GM12878 (cell line): ENCODE results near the gene RAD21L1. TPM values are rescaled to one million over a fixed set of nuclear protein-coding genes. Genes with fewer than 3 reads are reported as not detected.

ENCODE experiments used
- ATAC-seq: fragments of 200-7000 bp; cut with Tn5 transposase; 3 replicates; pipeline ENCODE4 v1.9.1; 2020; ENCODE audit warnings: mild to moderate bottlenecking, moderate library complexity
- BruUV-seq: library from RNA; stranded (reverse); fragments of 400-500 nt; replicated peaks from 2 replicates; lab custom pipeline; 2021; lab: Mats Ljungman, UMichigan
- CTCF ChIA-PET: fragments of 300-600 bp; sonication (Branson Sonifier 250); formaldehyde crosslinking; extraction: SDS; loops from one replicate; lab custom pipeline; 2021; ENCODE audit warnings: inconsistent platforms; lab: Yijun Ruan, JAX
- POLR2A ChIA-PET: fragments of 350-600 bp; formaldehyde crosslinking; extraction: SDS; loops from one replicate; lab custom pipeline; 2021; ENCODE audit warnings: inconsistent platforms; lab: Charles Lee
- RAD21 ChIA-PET: fragments of 300-600 bp; sonication (Branson Sonifier 250); formaldehyde crosslinking; loops from one replicate; lab custom pipeline; 2023; ENCODE audit warnings: antibody characterized with exemption; ENCODE audit not compliant: unreplicated experiment; lab: Charles Lee
- SMC1A ChIA-PET: fragments of 300-600 bp; sonication (Branson Sonifier 250); formaldehyde crosslinking; loops from one replicate; lab custom pipeline; 2023; ENCODE audit not compliant: unreplicated experiment, uncharacterized antibody; lab: Charles Lee
- DNase-seq: peaks from one replicate; pipeline ENCODE4 v3.0.0-alpha.2; 2011; ENCODE audit warnings: low read depth, low spot score
- FAIRE-seq: peaks from 3 replicates; lab custom pipeline; 2011; peaks lifted over from hg19 to GRCh38; lab: Jason Lieb, UNC
- H2AFZ ChIP-seq: 2 replicates; pipeline ENCODE4 v1.6.0; 2011; ENCODE audit warnings: low read depth, low read length, control low read depth; ENCODE audit not compliant: control insufficient read depth
- H3K27ac ChIP-seq: 2 replicates; pipeline ENCODE4 v1.5.1; 2011; ENCODE audit warnings: control low read depth; ENCODE audit not compliant: control insufficient read depth, insufficient read depth
- H3K27me3 ChIP-seq, 2 experiments: replicated peaks in 1 of 2; 2 replicates each; pipeline versions ENCODE4 v1.6.0 to v1.6.1; 2011; ENCODE audit warnings: low read length in 1 of 2; ENCODE audit not compliant: control insufficient read depth in 2 of 2, insufficient read depth in 2 of 2
- H3K36me3 ChIP-seq, 2 experiments: 2 replicates each; pipeline ENCODE4 v1.5.1; 2011; ENCODE audit warnings: low read length in 1 of 2; ENCODE audit not compliant: control insufficient read depth in 2 of 2, insufficient read depth in 2 of 2
- H3K4me1 ChIP-seq: 2 replicates; pipeline ENCODE4 v1.6.1; 2011; ENCODE audit warnings: mild to moderate bottlenecking, low read length, moderate library complexity, mixed read lengths; ENCODE audit not compliant: control insufficient read depth, insufficient read depth
- H3K4me2 ChIP-seq: 2 replicates; pipeline ENCODE4 v1.6.0; 2011; ENCODE audit warnings: control low read depth; ENCODE audit not compliant: control insufficient read depth, insufficient read depth
- H3K4me3 ChIP-seq: fragments of 200-600 bp; sonication (generic); 2 replicates; pipeline ENCODE4 v1.5.1; 2016
- H3K79me2 ChIP-seq: 2 replicates; pipeline ENCODE4 v1.6.0; 2011; ENCODE audit warnings: low read length; ENCODE audit not compliant: control insufficient read depth, insufficient read depth
- H3K9ac ChIP-seq: 2 replicates; pipeline ENCODE4 v1.8.0; 2011; ENCODE audit warnings: low read length, control low read depth, mixed read lengths; ENCODE audit not compliant: control insufficient read depth, insufficient read depth
- H3K9me3 ChIP-seq: replicated peaks from 3 replicates; pipeline ENCODE4 v1.5.1; 2011; ENCODE audit warnings: mild to moderate bottlenecking, low read length; ENCODE audit not compliant: control insufficient read depth, insufficient read depth
- H4K20me1 ChIP-seq: 2 replicates; pipeline ENCODE4 v1.6.0; 2011; ENCODE audit not compliant: control insufficient read depth, insufficient read depth
- ASH2L ChIP-seq: fragments of 300-600, 200-600 bp; sonication (generic); IDR thresholded peaks from 2 replicates; pipeline ENCODE4 v1.6.1; 2017; ENCODE audit warnings: low read depth, mild to moderate bottlenecking, borderline replicate concordance
- EGR1 ChIP-seq, 2 experiments: IDR thresholded peaks; 1 replicate in 1 of 2; 2 replicates in 1 of 2; pipeline ENCODE4 v1.6.1; 2011 to 2012; ENCODE audit warnings: low read depth in 2 of 2, low read length in 2 of 2, borderline replicate concordance in 1 of 2, mild to moderate bottlenecking in 1 of 2, moderate library complexity in 1 of 2
- FOXM1 ChIP-seq: IDR thresholded peaks from 2 replicates; pipeline ENCODE4 v1.6.1; 2012; ENCODE audit warnings: low read depth, mild to moderate bottlenecking, inconsistent platforms, low read length, moderate library complexity
- MYC ChIP-seq: IDR thresholded peaks from 2 replicates; pipeline ENCODE4 v1.6.1; 2011; ENCODE audit warnings: mild to moderate bottlenecking, low read length, moderate library complexity, inconsistent platforms; ENCODE audit not compliant: insufficient read depth, insufficient replicate concordance, insufficient read length, severe bottlenecking
- NFIC ChIP-seq: IDR thresholded peaks from 2 replicates; pipeline ENCODE4 v1.6.1; 2012; ENCODE audit warnings: low read depth, mild to moderate bottlenecking, inconsistent platforms, low read length, moderate library complexity
- WRNIP1 ChIP-seq: IDR thresholded peaks from 2 replicates; pipeline ENCODE4 v1.6.1; 2011; ENCODE audit warnings: low read depth, low read length, improper control_type of control experiment, borderline replicate concordance
- WGBS: methylation state at CpG from one replicate; pipeline ENCODE4 v1.1.6; 2016; ENCODE audit warnings: low lambda C conversion rate; ENCODE audit not compliant: insufficient replicate concordance, insufficient coverage; ENCODE audit errors: missing lambda C conversion rate; 5-methylcytosine and 5-hydroxymethylcytosine counted together
- in situ Hi-C: fragments of 300-500 bp; cut with MboI; formaldehyde crosslinking; loops from 9 replicates; pipeline ENCODE4 v1.14.3; 2018; ENCODE audit warnings: mixed read lengths
- intact Hi-C: fragments of 100-400 bp; cut with micrococcal nuclease; formaldehyde crosslinking; loops from one replicate; pipeline ENCODE4 v1.14.2; 2022; ENCODE audit not compliant: unreplicated experiment
- polyA plus RNA-seq, 11 experiments: library from polyadenylated mRNA; depleted of rRNA in 4 of 11; unstranded in 6 of 11; stranded (reverse) in 5 of 11; fragments of >200 nt; fragmentation: Nextera tagmentation in 4 of 11; fragmentation: Illumina TruSeq in 1 of 11; extraction: Ambion mirVana in 4 of 11; extraction: Trizol in 1 of 11; gene quantifications; 1 replicate in 1 of 11; 2 replicates in 10 of 11; pipeline versions ENCODE4 v1.2.1 to v1.2.3, GENCODE V29; 2011 to 2016; ENCODE audit warnings: inconsistent platforms in 2 of 11, missing spikeins in 2 of 11, low read depth in 1 of 11
- total RNA-seq, 4 experiments: library from RNA; depleted of rRNA in 3 of 4; stranded (reverse); fragments of >200 nt in 3 of 4; fragmentation: Illumina TruSeq in 1 of 4; extraction: Trizol in 1 of 4; gene quantifications; 2 replicates each; pipeline versions ENCODE4 v1.2.1 to v1.2.3, GENCODE V29; 2013 to 2021
- TF ChIP-seq, protein P1 (sequence below): fragments of 150-350 bp; IDR thresholded peaks from 2 replicates; pipeline ENCODE4 v1.6.1; 2014; ENCODE audit warnings: mild to moderate bottlenecking, low read depth, low read length
- TF ChIP-seq, protein P2 (sequence below): IDR thresholded peaks from 2 replicates; pipeline ENCODE4 v1.6.1; 2011; ENCODE audit warnings: mild to moderate bottlenecking, low read depth, low read length, moderate library complexity; ENCODE audit not compliant: insufficient replicate concordance

RAD21L1 gene
- total and polyA plus RNA-seq, 10 of the 15 experiments (the other 5 are each of a cell fraction or from before 2014, with no cell fraction given) = not detected

DNA sequence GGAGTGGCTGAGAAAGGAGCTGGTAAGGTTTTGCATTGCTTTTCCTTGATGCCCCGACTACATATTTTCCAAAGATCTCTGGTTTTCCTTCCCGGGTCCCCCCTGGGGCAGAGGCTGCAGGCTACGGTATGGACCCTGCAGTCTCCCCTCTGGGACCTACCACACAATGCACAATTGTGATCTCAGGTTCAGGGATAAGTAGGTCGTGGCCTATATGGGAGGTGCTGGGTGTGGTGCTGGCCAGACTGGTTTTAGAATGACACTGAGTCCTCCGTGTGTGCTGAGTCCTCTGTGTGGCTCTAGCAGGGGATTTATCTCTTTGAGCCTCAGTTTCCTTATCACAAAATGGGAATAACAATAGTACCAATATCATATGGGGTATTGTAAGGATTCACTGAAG is 22.2 kb upstream of the RAD21L1 start (continued):
- TF ChIP-seq, protein P1, sequence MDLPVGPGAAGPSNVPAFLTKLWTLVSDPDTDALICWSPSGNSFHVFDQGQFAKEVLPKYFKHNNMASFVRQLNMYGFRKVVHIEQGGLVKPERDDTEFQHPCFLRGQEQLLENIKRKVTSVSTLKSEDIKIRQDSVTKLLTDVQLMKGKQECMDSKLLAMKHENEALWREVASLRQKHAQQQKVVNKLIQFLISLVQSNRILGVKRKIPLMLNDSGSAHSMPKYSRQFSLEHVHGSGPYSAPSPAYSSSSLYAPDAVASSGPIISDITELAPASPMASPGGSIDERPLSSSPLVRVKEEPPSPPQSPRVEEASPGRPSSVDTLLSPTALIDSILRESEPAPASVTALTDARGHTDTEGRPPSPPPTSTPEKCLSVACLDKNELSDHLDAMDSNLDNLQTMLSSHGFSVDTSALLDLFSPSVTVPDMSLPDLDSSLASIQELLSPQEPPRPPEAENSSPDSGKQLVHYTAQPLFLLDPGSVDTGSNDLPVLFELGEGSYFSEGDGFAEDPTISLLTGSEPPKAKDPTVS = no peak
- no peak for TF ChIP-seq FOXM1

DNA sequence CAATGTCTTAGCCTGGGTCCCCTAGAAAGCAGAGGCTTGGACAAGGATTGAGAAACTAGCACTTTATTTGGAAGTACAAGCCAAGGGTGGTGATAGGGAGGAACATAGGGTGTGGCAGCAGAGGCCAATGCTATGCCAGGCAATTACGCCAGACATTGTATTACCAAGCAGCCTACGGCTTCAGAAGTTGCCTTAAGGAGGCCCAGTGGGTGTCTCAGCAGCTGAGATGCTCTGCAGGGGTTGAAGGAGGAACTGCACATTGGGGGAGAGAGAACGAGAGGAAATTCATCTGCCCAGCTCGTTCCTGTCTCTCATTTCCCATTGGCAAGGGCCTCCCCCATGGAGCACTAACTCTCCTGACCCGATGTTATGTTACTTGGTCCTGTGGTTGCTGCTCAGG is 21.7 kb upstream of the RAD21L1 start:
- CTCF ChIA-PET = no interaction called here

DNA sequence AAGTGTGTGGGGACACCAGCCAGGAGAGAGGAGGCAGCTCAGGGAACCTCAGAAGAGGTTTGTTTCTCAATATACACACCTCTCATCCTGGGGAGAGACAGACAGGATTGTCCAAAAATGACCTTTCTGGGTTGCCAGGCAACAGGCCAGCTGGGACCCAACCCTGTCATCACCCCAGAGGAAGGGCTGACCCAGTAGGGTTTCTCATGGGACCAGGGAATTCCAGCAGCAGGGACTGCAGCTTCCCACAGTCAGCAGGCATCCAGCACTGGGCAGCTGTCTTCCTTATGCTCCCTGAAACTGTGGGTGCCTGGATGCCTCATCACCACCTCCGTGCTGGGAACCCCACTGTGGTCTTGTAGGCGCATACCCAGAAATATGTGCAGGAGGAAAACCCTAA is 21.3 kb upstream of the RAD21L1 start:
- Histone ChIP-seq H3K9me3 (no peaks in the 10 kb centered on the region), H3K27me3 (no peaks in the 10 kb centered on the region; a peak in 1 of 4 replicates)
- CTCF ChIA-PET = no interaction called here
- WGBS = 35% methylated on average over 2 of the region's 2 CpGs
- no TSS peak for BruUV-seq
- no peak for TF ChIP-seq EGR1 (IDR thresholded peaks at IDR 0.05; ENCODE audit: borderline replicate concordance in 1 of 2, low read depth in 2 of 2, low read length in 2 of 2)
- no peak for TF ChIP-seq MYC
- TF ChIP-seq, protein P1 = no peak
- TF ChIP-seq WRNIP1 = no peak
- TF ChIP-seq, protein P2, sequence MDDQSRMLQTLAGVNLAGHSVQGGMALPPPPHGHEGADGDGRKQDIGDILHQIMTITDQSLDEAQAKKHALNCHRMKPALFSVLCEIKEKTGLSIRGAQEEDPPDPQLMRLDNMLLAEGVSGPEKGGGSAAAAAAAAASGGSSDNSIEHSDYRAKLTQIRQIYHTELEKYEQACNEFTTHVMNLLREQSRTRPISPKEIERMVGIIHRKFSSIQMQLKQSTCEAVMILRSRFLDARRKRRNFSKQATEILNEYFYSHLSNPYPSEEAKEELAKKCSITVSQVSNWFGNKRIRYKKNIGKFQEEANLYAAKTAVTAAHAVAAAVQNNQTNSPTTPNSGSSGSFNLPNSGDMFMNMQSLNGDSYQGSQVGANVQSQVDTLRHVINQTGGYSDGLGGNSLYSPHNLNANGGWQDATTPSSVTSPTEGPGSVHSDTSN = no peak
- TF ChIP-seq NFIC = no peak
- TF ChIP-seq, all 136 proteins: peak for 0
- H3K4me3 ChIP-seq = no peak overlapping the region
- no peak overlapping the region for H3K4me2 ChIP-seq
- in situ Hi-C loops = no loop called here
- no peaks in the 10 kb centered on the region for H3K4me1 ChIP-seq
- no peak for FAIRE-seq
- ChIA-PET SMC1A (no interaction called here), POLR2A (no interaction called here), RAD21 (no interaction called here)
- no peaks in the 10 kb centered on the region for H3K79me2 ChIP-seq
- no peak for ATAC-seq
- no peaks in the 10 kb centered on the region for H3K36me3 ChIP-seq
- H3K27ac ChIP-seq = no peak overlapping the region
- no peak overlapping the region for H3K9ac ChIP-seq
- intact Hi-C loops = no loop called here
- no peaks in the 10 kb centered on the region for H4K20me1 ChIP-seq
- no peak for DNase-seq
- no peak overlapping the region for H2AFZ ChIP-seq

More for the DNA sequence above, 21.7 kb upstream of the RAD21L1 start:
- FAIRE-seq (no peak), DNase-seq (no peak), ATAC-seq (no peak)
- no peak overlapping the region for H2AFZ ChIP-seq
- H3K4me3 ChIP-seq = no peak overlapping the region
- no peaks in the 10 kb centered on the region for H3K9me3 ChIP-seq
- ChIA-PET SMC1A (no interaction called here), POLR2A (no interaction called here), RAD21 (no interaction called here)
- 8% methylated on average over 5 of the region's 5 CpGs for WGBS
- BruUV-seq = no TSS peak
- H3K27ac ChIP-seq = no peak overlapping the region
- no peak for TF ChIP-seq ASH2L
- H3K36me3 ChIP-seq = no peaks in the 10 kb centered on the region
- no peaks in the 10 kb centered on the region; a peak in 1 of 4 replicates for H3K27me3 ChIP-seq
- no peak overlapping the region for H3K4me2 ChIP-seq
- in situ Hi-C loops = no loop called here
- no peaks in the 10 kb centered on the region for H3K79me2 ChIP-seq
- H3K9ac ChIP-seq = no peak overlapping the region
- no peaks in the 10 kb centered on the region for H4K20me1 ChIP-seq
- intact Hi-C loops = no loop called here
- no peaks in the 10 kb centered on the region for H3K4me1 ChIP-seq
